ENCODE data around the gene CTRB2.
"Not testable (repeated sequence)": the region's sequence is repeated elsewhere in the genome, so short reads cannot be mapped to it uniquely, and the experiment has no call there.

The CTRB2 gene

GRCh38 chr16:75242436-75243078 lies 35.6 kb upstream of the CTRB2 start:
- not testable (repeated sequence) for DNase-seq (ENCODE audit: low spot score)

DNA sequence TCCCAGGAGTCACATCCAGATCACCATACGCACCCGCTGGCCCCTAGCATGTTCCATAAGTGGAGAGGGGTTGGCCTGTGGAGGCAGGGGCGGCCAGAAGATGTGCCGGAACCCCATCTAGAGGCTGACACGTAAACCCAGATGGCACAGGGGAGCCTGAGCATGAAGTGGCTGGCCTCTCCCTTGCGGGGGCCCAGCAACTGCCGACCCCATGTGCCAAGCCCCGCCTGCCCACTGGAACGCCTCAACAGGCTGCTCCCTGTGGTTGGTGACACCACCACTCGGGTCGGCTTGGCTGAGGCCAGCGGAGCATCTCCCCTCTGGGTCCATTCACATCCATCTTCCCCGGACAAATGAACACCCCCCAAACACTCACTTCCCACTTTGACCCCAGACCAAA lies 35.0 kb upstream of the CTRB2 start:
- no peak for DNase-seq (ENCODE audit: low spot score)

- DNase-seq (ENCODE audit: low spot score): no peak
Measured at GRCh38 chr16:75241412-75241811, 34.5 kb upstream of the CTRB2 start.

DNA sequence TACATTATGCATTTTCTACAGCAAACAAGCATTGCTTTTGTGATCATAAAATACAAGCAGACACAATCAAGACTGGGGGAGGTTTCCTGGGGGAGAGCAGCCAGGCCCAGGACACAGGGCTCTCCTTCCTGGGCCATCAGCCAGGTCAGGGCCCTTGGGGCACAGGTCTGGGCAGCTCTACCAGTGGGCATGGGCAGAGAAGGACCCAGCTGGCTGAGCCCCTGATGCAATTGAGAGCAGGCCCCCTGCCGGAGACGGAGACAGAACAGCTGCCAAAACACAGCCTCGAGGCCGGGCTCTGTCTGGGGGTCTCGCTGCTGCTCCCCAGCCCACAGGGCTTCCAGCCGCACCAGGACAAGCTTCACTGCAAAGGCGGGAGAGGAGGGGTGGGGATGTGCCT lies 33.7 kb upstream of the CTRB2 start:
- DNase-seq (ENCODE audit: low spot score): not testable (repeated sequence)

- no peak for DNase-seq (ENCODE audit: low spot score)
Measured at GRCh38 chr16:75239542-75240122, 32.7 kb upstream of the CTRB2 start.

DNA sequence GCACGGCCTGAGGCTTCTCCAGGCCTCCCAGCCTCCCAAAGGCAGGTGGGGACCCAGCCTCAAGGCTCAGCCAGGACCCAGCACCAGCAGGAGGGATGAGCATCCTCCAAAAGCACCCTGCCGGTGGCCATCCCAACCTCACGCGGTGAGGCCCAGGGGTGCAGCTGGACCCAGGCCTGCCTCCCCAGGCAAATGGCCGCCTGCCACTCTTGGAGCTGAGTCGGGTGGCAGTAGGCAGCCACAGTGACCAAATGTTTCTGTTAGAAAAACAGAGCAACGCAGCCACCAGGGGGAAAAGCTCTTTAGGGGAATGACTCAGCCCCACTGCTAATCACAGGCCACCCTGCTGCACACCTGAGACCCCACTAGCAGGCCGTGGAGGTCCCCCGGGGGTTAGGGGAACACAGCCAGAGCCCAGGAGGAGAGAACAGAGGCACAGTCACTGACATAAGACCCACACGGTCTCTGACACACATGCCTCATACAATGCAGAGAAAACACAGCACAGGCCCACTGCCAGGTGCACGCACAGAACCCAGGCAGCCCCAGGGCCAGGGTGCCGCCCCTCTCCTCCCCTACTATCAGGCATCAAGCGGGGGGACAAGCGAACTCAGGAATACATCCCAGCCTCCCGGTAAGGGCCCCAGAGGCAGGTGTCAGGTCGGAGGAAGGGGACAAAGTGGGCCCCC lies 32.0 kb upstream of the CTRB2 start:
- no peak for DNase-seq (ENCODE audit: low spot score)

- no peak for DNase-seq (ENCODE audit: low spot score)
Measured at GRCh38 chr16:75238132-75238852, 31.3 kb upstream of the CTRB2 start.

DNA sequence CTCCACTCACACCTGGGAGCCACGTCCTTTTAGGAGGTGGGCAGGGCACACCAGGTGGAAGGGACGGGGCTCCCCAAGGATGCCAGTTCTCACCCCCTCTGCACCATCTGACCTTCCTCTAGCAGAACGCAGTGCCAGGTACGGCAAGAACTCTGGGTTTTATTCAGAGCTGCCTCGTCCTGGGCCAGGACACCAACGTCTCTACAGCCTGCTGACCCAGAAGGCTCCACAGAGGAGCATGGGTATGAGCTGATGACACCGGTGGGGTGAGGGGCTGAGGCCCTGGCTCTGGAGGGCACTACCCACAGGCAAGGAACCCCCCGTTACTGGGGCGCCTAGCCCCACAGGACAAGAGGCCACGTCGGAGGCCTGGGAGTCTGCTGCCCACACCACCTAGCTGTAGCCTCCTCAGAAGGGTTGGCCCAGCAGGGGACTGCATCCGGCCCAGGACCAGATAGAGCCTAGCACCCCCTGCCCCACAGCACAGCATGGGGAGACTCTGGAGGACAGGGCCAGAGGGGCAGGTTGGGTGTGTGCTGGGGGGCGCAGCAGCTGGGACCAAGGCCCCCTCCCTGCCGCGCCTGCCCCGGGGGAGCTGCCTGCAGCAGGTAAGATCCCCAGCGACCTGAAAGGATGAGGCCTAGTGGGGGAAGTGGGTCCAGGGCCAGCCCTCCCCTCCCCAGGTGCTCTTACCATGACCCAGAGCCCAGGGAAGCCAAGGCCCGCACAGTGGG lies 30.6 kb upstream of the CTRB2 start:
- DNase-seq (ENCODE audit: low spot score): no peak

DNA sequence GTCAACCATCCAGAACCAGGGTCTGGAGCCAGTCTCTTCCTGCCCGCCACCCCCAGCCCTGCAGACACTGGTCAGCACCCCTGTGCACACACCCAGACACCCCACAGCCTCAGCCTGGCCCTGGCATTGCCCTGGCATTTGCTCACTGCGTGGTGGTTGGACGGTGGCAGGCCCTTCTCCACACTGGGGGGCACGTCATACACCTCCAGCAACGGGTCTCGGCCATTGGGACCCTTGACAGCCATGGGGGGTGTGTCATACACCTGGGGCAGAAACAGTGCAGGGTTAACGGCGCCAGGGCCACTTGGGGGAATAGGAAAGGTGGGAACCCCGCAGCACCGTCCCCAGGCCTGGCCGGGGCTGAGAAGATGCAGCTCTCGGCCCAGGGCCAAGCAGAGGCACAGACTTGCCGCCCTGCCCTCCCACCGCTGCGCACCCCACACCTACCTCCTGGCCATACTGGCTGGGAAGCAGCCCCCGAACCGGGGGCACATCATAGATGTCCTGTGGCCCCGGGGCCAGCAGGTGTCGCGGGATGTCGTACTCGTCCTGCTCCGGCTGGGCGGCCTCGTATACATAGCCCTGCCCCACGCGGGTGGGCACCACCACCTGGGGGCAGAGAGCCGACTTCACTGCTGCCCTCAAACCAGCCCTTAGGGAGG lies 29.9 kb upstream of the CTRB2 start:
- no peak for DNase-seq (ENCODE audit: low spot score)

DNA sequence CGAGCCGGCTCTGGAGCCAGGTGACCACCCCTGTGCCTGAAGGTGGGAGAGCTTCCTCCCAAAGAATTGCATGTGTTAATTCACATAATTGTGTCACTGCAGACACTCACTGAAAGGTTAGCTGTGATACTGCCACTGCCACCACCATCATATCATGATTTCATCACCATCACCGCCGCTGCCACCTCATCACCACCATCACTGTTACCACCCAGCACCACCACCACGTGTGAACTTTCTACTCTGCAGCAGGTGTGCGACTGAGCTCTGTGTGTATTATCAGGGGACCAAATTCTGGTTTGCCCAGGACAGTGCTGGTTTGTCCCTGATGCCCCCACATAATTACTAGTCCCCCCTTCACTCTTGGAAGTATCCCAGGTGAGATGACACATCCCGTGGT lies 29.3 kb upstream of the CTRB2 start:
- no peak for DNase-seq (ENCODE audit: low spot score)

DNA sequence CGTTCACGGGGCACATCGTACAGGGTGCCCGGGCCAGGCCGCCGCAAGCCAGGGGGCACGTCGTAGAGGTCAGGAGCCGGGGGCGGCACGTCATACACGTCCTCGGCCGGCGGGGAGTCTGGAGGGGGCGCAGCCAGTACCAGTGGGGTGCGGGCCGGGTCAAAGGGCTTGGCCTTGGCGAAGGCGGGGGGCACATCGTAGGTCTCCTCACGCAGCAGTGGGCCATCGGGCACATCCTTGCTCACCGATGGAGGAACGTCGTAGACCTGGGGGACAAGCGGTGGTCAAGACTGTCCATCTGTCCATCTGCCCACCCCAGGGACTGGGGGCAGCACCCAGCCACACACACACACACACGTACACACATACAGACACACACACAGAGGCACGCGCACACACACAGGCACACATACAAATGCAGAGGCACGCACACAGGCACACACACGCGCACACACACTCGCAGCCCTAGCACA lies 28.8 kb upstream of the CTRB2 start:
- no peak for DNase-seq (ENCODE audit: low spot score)

DNA sequence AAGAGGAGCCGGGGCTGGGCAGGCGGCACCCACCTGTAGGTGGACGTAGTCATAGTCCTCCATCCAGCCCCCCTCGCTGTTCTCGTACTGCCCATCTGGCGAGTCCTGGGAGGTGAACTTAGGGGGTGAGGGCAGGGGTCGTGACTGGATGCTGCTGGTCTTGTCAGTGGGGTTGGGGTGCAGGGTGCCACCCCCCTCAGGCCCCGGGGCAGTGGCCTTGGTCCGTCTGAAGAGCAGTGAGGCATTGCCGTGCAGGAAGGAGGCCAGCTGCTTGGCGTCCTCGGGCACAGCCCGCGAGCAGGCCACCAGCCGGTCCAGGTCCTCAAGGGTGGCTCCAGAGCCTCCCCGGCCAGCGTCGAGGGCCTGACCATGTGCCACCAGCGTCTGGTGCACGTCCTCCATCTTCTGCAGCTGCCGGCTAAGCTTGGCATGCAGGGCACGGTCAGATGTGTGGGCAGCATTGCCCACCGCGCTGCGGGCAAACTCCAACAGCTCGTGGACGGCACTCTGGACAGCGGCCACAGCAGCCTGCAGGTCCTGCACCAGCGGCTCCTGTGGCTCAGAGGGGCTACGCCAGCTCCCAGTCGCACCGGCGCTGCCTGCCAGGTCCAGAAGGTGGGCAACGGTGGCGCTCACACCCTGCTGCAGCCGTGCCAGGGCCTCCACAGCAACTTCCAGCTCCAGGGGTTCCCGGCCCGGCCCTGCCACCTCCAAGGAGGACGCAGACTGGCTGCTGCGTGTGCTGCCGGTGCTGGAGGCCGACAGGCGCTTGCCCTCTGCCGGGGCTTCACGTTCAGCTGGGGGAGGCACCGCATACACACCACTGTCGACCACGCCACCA lies 28.1 kb upstream of the CTRB2 start:
- DNase-seq (ENCODE audit: low spot score): no peak

DNA sequence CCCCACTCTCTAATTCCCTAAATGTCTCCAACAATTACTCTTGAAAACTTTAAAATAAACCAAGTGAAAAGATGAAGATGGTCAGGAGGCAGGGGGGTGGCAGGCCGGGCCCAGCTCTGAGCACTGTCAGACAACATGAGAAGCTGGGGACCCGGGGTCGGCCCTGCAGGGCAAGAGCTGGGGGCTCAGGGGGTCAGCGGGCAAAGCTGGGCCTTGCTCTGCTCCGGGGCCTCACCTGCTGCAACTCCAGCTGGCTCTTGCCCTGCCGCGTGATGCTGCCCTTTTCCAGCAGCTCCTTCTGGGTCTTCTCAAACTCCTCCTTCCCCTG lies 26.6 kb upstream of the CTRB2 start:
- DNase-seq (ENCODE audit: low spot score): no peak

DNA sequence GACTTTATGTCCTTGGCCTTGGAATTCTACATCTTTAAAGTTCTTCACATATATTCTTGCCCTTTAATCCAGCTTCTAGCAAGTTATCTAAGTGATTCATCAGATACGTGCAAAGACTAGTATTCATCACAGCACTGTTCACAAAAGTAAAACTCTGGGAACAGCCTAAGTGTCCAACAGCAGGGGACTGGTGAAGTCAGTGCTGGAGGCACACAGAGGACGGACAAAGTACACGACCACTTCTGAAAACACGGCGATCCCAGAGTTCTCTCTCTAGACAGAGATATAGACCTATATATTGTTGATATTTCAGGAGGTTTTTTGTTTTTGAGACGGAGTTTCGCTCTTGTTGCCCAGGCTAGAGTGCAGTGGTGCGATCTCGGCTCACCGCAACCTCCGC lies 24.6 kb upstream of the CTRB2 start:
- no peak for DNase-seq (ENCODE audit: low spot score)

GRCh38 chr16:75230471-75231110 lies 23.6 kb upstream of the CTRB2 start:
- no peak for DNase-seq (ENCODE audit: low spot score)

DNA sequence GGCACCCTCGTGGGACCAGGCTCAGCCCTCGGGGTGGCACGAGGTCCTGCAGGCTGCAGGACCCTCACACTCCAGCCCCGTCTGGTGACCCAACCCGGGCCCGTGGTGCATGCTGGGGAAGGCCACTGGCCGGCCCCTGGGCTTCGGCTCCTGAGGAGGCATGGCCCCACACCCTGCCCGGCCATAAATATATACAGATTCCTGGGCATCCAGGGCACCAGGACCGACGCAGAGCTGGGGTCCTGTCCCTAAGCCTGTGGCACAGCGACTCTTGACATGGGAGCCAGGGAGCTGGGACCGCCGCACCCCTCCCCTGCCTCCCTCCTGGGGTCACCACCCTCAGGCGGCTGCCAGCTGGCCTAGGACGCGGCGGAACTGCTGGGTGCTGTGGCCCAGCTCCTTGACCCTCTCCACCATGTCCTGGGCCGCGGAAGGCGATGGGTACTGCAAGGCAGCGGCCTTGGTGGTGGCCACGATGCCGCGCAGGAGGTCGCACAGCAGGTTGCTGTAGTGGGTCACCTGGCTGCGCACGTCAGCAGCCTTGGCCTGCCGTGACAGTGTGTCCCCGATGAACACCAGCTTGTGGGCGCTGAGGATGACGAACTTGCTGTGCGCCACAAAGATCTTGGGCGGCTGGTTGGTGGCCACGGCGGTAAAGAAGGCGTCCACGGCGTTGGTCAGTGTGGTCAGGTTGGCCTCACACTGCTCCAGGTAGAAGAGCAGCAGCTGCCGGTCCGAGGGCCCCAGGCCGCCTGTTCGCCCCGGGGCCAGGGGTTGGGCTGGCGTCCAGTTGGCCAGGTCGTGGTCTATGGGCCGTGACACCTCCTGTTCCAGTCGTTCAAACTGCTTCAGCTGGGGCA lies 22.4 kb upstream of the CTRB2 start:
- DNase-seq (ENCODE audit: low spot score): no peak

DNA sequence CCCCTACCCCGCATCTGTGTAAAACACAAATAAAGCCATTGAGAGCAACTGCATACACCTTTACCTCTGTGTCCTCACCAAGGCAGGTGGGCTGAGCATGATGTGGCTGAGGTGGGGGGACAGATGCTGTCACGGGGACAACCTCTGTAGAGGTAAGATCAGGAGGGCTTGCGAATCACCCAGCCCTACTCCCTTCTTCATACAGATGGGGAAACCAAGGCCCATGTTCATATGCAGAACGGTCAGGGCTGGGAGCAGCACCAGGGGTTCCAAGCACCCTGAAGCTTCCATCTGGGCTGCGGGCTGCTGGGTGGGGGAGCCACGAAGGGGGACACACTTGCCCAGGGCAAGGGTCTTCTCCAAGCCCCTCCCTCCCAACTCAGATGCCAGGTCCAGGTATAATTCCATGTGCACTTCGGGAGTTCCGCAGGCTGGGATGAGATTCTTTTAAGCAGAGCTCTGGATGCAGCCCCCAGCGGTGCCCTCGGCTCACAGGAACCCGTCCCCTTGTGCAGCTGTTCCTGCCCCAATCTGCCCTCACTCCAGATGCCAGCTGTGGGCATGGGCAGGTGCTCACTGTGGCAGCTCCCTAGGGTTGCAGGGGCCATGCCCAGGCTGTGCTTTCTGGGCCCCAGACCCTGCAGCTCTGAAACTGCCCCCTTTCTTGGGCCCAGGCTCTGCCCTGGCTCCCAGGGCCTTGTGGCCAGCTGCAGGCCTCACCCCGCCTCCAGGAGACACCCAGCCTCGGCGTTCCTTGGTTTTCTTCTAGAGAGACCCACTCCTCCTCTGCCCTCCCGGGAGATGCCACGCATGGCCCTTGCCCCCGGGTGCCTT lies 21.4 kb upstream of the CTRB2 start:
- no peak for DNase-seq (ENCODE audit: low spot score)

- DNase-seq (ENCODE audit: low spot score): no peak
Measured at GRCh38 chr16:75227361-75228142, 20.6 kb upstream of the CTRB2 start.
